Fibroblast of lung (primary cell): ENCODE results near the gene SLC22A23.

Experiments
- EZH2 ChIP-seq: IDR thresholded peaks from 2 replicates; pipeline ENCODE4 v1.5.1; 2012; ENCODE audit warnings: low read length, control low read depth, mild to moderate bottlenecking; ENCODE audit errors: missing control alignments
- TF ChIP-seq, protein P1 (sequence below), 2 donors: IDR thresholded peaks in 1 of 2; conservative IDR thresholded peaks in 1 of 2; 1 replicate in 1 of 2; 2 replicates in 1 of 2; pipeline ENCODE4 v1.5.1; 2011 to 2012; ENCODE audit warnings: low read length in 2 of 2, control low read depth in 1 of 2, inconsistent platforms in 1 of 2, low read depth in 1 of 2, mild to moderate bottlenecking in 1 of 2

- TF ChIP-seq, protein P1, sequence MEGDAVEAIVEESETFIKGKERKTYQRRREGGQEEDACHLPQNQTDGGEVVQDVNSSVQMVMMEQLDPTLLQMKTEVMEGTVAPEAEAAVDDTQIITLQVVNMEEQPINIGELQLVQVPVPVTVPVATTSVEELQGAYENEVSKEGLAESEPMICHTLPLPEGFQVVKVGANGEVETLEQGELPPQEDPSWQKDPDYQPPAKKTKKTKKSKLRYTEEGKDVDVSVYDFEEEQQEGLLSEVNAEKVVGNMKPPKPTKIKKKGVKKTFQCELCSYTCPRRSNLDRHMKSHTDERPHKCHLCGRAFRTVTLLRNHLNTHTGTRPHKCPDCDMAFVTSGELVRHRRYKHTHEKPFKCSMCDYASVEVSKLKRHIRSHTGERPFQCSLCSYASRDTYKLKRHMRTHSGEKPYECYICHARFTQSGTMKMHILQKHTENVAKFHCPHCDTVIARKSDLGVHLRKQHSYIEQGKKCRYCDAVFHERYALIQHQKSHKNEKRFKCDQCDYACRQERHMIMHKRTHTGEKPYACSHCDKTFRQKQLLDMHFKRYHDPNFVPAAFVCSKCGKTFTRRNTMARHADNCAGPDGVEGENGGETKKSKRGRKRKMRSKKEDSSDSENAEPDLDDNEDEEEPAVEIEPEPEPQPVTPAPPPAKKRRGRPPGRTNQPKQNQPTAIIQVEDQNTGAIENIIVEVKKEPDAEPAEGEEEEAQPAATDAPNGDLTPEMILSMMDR (conservative IDR thresholded peaks at IDR 0.05 in 1 of 2, IDR thresholded peaks at IDR 0.05 in 1 of 2; ENCODE audit: low read depth in 1 of 2, low read length in 2 of 2), result no peak
- no peak for TF ChIP-seq EZH2
Observed at GRCh38 chr6:3389390-3390167, 67.3 kb downstream of the SLC22A23 start.
